NCI-H146 treated with DMSO at 0.1 percent for 48 hours (cell line): ENCODE results near the gene NGLY1.

Source experiments
- DNase-seq: peaks from one replicate; lab custom pipeline; 2025; ENCODE audit not compliant: unreplicated experiment; lab: John Stamatoyannopoulos, UW

Gene NGLY1

DNA sequence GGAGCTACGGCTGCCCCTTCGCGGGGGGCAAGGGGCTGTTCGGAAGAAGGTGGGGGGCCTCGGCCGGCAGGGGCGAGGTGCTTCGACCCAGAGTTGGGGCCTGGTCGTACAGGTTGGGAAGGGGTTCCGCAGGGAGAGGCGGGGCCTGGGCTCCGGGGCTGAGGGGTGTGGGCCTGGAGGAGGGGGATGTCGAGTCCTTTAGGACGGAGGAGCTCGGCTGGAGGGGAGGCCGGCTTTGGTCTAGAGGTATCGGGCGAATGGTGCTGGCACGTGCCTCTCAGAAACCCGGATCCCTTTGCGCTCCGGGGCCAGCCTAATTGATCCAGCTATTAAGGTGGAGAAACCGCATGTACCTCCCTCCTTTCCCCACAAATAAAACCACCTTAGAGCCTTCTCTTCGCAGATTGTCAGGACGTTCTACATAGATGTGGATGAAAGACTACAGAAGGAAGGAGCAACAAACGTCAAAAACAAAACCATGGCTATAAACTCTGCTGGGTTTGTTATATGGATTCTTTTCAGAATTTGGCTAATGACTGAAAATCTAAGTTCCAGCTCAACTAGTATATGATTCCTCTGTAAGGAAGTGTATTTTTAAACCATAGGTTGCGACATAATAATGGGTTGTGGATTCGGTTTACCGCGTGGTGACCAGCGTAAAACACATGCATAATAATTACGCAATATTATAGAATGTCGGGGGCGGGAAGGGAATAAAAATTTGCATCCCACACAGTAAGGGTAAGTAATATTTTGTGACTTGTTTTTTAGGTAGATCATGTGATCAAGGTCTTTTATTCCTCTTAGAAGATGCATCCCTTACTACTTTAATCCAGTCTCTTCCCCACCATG lies 644 bp upstream of the NGLY1 start:
- DNase-seq, result peak; percentile 16

DNA sequence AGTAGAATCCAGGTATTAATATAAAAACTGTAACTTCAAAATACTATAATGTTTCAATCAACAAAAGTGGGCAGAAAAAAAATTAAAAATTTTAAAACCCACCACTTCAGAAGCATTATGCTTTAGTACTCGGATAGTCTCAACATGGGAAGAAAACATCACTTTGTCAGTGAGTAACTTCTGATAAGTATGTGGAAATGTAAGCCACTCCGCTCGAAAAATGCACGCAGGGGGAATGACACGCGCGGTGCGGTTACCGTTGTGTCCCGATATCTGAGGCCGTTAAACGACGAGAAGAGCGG lies 656 bp downstream of the NGLY1 start:
- DNase-seq, result no peak

DNA sequence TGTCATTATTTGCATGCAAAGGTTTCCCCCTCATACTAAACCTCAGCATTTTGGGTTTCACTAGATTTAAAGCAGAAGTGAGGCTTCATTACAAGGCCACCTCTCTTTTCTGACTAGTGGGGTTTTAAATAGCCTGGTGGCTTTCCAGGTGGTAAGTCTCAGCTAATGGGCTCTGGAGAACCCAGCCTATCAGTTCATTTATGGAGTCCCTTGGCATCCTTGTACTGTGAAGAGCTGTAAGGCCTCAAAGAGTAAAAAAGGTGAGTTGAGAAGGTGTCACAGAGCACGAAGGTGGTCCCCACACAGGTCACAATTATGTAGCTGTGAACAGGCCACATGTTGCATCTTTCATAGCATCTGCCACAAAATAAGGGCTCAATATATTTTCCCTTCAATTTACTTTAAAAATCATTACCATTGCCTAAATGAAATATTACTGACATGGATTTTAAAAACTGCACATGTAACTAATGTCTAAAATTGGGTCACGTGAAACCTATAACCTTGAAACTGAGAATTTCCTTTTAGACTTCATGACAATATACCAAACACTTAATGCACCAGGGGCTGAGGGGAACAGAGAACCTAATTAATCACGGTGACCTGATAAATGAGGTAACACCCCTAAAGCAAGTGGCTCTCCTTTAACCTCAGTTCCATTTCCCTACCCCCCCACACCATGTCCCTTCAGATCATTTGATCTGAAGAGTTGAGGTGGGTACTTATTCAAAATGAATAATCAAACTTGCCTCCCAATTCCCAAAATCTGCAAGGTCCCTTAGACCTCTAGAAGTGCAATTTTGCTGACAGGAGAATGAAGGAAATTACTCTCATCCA lies 1.3 kb downstream of the NGLY1 start:
- no peak for DNase-seq

DNA sequence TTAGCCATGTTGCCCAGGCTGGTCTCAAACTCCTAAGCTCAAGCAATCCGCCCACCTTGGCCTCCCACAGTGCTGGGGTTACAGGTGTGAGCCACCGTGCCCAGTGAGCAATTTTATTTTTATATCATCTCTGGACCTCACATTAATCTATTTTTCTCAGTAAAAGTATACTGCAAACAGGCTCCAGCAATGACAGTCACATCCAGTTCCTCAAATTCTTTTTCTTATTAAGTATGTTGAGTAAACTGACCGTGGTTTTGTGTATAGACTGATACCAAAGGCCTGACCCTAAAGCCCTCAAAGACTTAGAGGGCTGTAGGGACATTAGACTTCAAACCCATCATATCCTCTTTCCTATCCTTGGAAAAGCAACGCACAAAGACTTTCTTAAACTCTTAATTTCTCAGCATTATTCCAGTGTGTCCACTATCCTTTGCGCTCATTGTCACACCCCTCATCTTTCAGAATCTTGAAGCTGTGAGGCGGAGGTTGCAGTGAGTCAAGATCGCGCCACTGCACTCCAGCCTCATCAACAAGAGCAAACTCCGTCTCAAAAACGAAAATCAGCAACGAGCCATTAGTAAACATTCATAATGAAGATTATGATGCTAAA lies 2.0 kb downstream of the NGLY1 start:
- no peak for DNase-seq

DNA sequence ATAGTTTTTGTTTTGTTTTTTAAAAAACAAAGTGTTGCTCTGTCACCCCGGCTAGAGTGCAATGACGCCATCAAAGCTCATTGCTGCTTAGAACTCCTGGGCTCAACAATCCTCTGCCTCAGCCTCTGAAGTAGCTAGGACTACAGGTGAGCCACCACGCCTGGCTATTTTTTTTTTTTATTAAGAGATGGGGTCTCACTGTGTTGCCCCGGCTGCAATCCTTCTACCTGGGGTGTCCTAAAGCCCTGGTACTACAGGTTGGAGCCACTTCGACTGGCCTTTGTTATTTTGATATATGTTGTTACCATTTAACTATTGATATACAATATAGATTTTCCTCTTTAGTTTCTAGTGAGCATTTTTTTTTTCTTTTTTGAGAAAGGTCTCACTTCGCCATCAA lies 2.6 kb downstream of the NGLY1 start:
- no peak for DNase-seq

DNA sequence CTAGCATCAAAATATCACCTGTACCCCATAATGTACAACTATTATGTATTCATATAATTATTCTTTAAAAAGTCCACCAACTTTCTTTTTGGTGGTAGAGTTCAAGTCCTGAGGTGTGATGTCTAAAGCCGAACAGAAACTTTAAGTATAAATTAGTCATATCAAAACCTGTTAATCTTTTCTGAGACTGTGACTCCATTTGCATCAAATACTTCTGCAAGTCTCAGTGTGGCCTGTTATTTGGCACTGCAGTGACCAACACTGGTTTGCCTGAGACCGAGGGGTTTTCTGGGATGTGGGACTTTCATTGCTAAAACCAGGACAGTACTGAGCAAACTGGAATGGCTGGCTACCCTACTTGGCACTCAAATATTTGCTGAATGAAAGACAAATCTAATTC lies 7.3 kb downstream of the NGLY1 start:
- no peak for DNase-seq

DNA sequence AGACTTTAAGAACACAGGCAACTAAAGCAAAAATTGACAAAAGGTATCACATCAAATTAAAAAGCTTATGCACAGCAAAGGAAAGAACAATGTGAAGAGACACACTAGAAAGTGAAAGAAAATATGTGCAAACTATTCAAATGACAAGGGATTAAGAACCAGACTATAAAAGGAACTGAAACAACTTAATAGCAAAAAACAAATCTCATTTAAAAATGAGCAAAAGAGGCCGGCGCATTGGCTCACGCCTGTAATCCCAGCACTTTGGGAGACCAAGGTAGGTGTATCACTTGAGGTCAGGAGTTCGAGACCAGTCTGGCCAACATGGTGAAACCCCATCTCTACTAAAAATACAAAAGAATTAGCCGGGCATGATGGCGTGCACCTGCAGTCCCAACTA lies 14.4 kb downstream of the NGLY1 start:
- no peak for DNase-seq

DNA sequence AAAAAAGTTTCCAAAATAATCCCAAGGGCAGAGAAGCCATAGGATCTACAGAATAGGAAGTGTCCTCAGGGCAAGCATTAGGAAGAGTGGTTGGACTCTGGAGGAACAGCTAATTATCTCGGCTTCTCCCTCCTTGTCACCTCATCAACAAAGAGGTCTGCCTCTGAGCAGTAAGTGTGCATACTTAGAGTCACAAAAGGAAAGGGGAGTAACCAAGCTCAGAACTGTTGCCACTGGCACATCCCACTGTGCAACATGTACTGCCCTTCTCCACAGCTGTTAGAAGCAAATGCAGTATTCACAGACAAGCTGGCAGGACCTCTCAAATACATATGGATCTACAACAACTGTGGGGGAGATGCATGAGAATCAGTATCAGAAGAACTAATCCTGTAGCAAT lies 31.5 kb downstream of the NGLY1 start:
- no peak for DNase-seq

DNA sequence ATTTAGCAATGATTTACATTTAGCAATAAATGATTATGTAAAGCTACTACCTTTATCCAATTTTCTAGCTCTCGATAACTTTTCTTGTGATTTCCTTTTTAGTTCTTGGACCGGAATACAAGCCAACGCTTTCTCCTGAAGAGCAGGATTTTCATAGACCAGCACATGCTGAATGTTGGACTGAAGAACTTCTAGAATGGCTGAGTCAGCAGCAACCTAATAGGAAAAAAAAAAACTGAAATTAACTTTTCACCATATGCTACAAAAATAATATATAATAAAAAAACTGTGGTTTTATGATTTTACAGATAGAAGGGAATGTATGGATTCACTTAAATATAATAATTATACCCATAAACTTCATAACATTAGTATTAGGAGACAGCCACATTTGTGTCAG lies 32.2 kb downstream of the NGLY1 start:
- no peak for DNase-seq

DNA sequence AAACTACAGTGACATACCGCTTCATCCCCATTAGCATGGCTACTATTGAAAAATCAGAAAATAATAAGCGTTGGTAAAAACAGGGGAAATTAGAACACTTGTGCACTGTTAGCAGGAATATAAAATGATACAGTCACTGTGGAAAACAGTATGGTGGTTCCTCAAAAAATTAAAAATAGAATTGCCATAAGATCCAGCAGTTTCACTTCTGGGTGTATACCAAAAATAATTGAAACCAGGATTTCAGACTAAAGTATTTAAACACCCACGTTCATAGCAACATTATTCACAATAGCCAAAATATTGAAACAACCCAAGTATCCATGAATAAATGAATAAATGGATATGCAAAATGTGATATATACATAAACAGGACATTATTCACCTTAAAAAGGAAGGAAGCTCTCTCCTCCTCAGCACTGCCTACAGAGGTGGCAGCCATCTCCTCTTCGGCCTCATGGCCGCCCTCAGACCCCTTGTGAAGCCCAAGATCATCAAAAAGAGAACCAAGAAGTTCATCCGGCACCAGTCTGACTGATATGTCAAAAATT lies 34.1 kb downstream of the NGLY1 start:
- DNase-seq, result no peak

DNA sequence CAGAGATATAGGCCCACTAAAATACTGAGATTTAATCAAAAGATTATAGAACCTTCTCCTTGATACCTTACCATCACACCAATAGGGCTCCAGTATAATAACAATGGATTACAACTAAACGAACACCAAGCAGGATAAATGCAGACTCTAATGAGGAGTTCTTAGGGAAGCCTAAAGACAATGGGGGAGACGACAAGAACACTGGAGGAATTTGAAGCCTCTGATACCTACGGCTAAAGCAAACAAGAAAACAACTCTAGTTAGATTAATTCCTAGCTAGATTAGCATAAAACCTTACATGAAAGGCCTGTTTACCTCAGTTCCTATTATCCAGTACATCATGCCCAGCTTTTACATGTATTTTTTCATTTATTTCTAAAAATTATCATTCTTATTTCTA lies 35.1 kb downstream of the NGLY1 start:
- no peak for DNase-seq

DNA sequence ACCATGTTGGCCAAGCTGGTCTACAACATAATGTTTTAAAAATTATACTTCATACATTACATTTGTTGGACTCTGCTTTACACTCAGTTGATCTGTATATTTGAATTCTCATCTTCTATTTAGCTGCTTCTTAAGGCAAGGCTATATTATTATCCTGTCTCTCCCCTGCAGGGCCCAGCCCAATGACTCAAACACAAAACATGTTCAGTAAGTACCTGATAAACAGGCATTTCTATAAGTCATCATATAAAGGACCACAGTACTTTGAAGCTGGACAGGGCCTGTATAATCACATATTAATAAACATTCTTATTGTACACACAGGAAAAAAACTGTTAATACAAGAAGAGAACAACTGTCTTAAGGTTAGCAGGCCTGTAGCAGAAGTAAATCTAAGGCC lies 36.2 kb downstream of the NGLY1 start:
- DNase-seq, result no peak

DNA sequence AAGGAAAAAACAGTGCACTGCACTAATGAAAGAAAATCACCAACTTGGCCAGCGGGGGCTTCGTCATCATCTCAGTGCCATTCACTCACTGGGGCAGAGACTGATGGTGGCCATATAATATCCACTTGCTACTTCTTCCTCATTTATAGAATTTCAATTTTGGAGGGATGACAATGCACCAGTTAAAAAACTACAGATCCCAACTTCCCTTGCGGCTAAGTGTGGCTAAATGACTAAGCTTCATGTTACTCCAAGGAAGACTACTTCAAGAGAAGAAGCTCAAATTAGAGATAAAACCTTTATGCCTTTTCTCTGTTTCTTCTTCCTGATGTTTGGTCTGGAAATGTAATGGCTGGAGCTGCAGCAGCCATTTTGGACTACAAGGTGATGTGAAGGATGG lies 38.8 kb downstream of the NGLY1 start:
- no peak for DNase-seq

DNA sequence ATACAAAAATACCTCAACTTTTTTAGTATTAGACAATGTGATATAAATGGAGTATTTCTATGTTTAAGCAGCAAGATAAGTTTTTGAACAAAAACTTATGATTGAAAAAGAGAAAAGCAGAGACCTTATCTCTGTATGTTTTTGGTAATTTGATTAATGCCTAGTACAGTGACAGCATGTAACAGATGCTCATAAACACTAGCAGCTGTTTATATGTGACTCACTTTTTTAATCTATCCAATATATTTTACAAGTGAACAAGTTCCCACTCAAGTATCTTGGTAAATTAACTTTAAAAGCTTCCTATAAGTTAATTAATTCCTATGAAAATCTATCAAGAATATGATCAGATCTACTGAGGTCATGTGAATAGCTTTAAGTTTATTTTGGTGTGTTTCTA lies 55.1 kb downstream of the NGLY1 start:
- DNase-seq, result no peak

DNA sequence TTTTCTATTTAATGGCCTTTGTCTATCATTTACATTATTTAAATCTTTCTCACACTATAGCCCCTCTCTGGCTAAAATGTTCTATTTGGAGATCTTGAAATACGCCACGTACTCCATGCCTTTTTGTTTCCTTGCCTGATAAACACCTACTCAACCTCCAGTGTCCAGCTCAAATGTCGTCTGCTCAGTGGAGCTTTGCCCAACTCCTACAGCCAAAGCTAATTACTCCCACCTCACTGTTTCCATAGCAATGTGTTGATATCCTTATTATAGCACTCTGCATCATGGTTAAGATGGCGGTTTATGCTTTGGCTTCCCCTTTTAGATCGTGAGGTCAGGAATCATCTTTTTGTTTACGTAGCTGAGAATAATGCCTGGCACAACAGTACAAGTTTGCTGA lies 55.9 kb downstream of the NGLY1 start:
- DNase-seq, result no peak

DNA sequence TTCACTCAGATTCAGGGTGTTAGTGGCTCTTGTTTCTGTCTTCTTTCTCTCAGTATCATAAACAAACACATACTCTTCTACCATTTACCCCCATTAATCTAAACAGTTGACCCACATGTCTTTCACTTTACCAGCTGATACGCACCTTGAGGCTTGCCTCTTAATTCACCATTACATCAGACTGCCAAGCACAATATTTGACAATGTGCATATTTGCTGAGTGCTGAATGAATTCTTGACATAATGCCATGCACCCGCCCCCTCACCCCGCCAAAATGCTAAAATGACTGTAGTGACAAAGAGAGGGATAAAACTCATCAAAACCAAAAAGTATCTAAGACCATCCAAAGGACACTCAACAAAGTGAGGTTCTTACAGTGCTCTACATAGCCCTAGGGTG lies 57.4 kb downstream of the NGLY1 start:
- no peak for DNase-seq

DNA sequence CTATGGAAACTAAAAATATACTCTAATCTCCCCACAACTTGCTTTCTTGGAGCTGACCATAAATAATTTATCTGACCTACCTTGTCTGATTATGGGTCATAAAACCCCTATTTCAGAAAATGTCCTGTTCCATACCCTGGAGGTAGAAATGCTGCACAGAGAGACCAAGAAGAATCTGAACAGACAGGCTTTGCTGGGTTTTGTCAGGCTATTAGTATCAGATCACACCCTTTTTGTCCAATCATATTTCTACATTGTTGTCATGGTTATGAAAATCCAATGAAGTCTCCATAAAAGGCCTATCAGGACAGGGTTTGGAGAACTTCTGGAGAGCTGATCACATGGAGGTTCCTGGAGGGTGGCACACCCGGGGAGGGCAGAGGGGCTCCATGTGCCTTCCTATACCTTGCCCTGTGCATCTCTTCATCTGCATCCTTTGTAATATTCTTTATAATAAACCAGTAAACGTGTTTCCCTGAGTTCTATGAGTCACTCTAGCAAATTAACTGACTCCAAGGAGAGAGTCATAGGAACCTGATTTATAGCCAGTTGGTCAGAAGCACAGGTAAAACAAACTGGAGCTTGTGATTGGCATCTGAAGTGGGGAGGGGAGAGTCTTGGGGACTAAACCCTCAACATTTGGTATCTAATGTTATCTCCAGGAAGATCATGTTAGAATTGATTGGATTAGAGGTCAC lies 58.1 kb downstream of the NGLY1 start:
- no peak for DNase-seq

DNA sequence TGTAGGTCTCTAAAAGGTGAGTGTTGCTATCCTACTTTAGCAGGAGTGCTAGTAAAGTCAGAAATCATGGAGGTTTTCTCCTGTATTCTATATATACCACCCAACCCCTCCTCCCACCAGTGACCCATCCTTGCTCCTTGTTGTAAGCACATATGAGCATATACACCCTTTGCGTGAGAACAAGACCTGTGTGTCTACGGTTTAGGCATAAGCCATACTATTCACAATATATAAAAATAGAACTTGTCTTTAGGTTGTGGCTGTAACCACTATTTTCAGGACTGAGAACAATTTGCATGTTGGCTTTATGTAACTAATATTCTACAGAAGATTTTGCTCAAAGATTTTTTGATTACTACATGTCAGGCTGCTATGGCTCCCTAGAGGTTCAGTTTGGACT lies 59.4 kb downstream of the NGLY1 start:
- no peak for DNase-seq

DNA sequence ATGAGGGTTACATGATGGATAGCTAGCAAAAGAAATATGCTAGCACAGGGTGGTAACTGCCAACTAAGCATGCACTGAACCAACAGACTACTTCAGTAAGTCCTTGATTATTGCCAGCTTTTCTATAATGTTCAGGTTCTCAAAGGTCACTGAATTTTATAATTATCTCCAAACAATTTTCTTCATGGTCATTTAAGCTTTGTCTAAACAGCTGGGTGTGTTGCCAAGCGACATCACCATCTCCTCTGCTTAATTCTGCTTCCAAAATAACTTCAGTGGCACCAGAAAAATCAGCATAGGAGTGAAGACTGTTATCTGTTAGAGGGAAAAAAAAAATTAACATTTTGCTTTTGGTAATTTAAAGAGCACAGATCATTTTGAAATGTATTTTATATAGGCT lies 63.9 kb downstream of the NGLY1 start:
- no peak for DNase-seq

DNA sequence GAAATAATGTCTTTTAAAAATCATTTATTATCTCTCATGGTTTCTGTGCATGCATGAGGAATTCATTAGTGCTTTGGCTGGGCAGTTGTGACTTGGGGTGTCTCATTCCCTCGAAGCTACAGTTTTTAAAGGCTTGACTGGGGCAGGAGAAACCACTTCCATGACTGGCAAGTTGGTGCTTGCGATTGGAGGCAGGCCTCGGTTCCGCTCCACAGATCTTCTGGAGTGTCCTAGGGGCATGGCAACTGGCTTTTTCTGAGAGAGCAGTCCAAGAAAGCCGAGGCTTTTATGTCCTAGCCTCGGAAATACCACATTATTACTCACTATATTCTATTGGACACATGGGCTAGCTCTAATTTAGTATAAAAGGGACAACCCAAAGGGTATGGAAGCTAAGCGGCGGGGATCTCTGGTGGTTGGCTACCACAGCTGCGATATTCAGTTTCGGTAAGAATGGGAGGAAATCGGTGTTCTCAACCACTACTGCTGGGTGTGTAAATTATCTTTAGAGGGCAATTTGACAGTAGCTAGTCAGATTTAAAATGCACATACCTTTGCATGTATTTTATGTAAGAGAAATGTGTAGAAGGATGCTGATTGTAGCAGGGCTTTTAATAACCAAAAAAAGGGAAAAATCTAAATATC lies 69.8 kb downstream of the NGLY1 start:
- no peak for DNase-seq

DNA sequence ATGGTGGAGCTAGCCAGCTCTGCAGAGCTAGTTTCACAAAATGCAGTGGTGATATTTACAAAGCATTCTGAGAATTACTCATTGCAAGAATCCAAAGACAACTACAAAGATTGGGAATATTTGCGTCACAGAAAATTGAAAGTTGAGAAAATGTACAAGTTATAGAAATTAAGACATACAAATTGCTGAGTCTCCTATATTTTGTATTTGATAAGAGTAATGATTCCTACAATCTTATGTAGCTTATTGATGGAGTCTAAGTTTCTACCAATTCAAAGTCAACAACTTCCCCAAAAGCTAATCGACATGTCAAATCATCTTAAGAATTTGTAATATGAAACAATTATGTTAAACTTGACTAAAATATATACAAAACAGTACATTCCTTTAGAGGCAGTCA lies 72.2 kb downstream of the NGLY1 start:
- no peak for DNase-seq
